ENCODE measurements around the gene ABR.

ABR gene

DNA sequence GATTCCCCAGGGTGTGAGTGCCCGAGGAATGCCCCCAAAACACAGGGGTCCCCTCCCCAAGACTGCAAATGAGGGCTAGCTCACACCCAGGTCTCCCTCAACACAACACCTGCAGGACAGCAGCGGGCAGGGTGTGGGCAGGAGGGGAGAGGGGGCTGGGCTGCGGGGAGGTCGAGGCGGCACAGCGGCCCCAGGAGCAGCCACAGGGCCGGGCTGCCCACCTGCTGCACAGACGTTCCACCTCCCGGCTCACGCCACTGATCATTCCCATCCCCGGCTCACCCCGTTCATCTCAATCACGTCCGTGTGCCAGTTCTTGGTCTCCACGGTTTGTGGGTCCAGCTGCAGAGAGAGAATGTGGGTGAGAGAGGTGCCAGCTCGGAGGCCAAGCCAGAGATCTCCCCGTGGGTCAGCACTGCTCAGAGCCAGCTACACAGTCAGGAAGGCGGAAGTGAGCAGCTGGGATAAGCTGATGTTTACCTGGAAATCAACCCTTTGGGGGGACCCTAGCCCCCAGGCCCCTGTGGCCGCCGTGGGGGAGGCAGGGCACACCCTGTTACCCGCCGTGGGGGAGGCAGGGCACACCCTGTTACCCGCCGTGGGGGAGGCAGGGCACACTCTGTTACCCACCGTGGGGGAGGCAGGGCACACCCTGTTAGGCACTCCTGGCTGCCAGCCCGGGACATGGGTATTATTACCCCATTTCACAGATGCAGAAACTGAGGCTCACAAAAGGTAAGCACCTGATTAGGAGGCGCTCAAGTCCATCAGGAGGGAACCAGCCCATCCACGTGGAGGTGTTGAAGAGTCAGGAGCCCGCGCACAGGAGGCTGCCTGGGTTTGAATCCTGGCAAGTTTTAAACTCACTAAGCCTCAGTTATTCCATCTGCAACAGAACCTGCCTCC is 166.7 kb downstream of the ABR start:
- DNase-seq = no peak
- Histone ChIP-seq H3K27me3 (replicated peaks) (no peaks in the 10 kb centered on the region), H3K36me3 (replicated peaks) (peaks cover 14% of the 10 kb centered on the region), H3K4me3 (ENCODE audit: low read depth, low read length) (no peak overlapping the region), H3K27ac (no peak overlapping the region)
- in situ Hi-C loops (cut with HindIII; ENCODE audit: low pct_ligation_motif_present, low sequenced_read_pairs) = no loop called here
- TF ChIP-seq, protein P1, sequence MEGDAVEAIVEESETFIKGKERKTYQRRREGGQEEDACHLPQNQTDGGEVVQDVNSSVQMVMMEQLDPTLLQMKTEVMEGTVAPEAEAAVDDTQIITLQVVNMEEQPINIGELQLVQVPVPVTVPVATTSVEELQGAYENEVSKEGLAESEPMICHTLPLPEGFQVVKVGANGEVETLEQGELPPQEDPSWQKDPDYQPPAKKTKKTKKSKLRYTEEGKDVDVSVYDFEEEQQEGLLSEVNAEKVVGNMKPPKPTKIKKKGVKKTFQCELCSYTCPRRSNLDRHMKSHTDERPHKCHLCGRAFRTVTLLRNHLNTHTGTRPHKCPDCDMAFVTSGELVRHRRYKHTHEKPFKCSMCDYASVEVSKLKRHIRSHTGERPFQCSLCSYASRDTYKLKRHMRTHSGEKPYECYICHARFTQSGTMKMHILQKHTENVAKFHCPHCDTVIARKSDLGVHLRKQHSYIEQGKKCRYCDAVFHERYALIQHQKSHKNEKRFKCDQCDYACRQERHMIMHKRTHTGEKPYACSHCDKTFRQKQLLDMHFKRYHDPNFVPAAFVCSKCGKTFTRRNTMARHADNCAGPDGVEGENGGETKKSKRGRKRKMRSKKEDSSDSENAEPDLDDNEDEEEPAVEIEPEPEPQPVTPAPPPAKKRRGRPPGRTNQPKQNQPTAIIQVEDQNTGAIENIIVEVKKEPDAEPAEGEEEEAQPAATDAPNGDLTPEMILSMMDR (IDR thresholded peaks at IDR 0.05; ENCODE audit: low read depth, low read length, missing control alignments) = no peak

DNA sequence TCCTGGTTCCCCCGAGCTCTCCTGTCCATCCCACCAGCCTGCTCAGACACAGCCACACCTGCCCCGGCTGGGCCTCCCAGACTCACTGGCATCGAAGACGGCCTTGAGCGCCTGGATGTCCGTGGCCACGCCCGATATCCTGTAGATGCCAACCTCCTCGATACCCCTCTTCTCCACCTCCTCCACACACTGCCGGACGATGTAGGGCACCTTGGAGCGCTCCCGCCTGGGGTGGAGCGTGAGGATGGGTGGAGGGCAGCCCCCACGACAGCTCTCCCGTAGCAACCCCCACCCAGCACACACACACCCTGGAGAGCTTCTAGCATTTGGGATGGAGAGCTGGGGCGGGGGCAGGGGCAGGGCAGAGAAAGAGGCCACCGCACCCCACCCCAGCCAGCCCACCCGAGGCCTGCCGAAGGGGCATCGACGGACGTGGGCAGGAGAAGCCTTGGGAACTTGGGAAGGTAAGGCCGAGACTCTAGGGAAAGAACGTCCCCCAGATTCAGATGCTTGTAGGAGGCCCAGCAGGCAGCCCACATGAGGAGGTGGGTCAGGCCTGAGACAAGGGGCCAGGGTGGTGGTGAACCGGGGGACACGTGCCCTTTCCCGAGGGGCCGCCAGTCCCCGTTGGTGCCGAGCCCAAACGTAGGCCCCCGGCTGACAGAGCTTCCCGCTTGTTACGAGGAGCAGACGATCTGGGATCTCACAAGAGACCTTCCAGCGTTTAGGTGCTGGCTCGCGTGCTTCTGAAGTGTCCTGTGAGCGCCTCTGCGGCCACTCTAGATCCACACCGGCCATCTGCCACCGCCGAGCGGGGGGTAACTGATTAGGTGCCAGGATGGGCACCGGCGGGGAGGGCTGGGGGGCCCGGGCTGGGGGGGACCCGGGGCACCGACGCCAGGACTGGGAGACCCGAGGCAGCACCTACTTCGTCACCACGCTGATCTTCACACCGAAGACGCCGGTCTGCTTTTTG is 167.7 kb downstream of the ABR start:
- no peak overlapping the region for H3K27ac ChIP-seq
- peaks cover 21% of the 10 kb centered on the region for H3K36me3 ChIP-seq (replicated peaks)
- no peaks in the 10 kb centered on the region for H3K27me3 ChIP-seq (replicated peaks)
- in situ Hi-C loops (cut with HindIII; ENCODE audit: low pct_ligation_motif_present, low sequenced_read_pairs) = no loop called here
- DNase-seq = no peak
- no peak overlapping the region for H3K4me3 ChIP-seq (ENCODE audit: low read depth, low read length)
- TF ChIP-seq, protein P1 (IDR thresholded peaks at IDR 0.05; ENCODE audit: low read depth, low read length, missing control alignments) = no peak

DNA sequence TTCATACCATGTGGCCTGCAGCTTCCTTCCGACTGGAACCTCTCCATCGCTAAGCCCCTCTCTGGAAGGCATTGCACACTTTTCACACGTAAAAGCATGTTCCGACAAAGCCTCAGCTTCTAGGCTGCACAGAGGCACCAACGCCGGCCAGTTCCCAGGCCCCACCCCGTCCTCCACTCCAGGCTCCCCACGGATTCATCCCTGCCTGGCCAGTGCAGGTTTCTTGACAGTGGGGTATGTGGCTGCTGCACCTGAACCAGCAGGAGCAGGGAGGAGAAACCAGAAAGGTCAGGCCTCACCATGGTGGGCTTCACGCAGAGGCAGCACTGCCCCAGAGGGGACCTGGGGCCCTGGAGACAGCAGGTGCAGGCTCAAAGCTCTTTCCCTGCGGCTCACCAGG is 168.6 kb downstream of the ABR start:
- no peak overlapping the region for H3K4me3 ChIP-seq (ENCODE audit: low read depth, low read length)
- H3K36me3 ChIP-seq (replicated peaks) = peaks cover 21% of the 10 kb centered on the region
- in situ Hi-C loops (cut with HindIII; ENCODE audit: low pct_ligation_motif_present, low sequenced_read_pairs) = no loop called here
- no peak overlapping the region for H3K27ac ChIP-seq
- no peaks in the 10 kb centered on the region for H3K27me3 ChIP-seq (replicated peaks)
- TF ChIP-seq, protein P1 (IDR thresholded peaks at IDR 0.05; ENCODE audit: low read depth, low read length, missing control alignments) = no peak
- no peak for DNase-seq

DNA sequence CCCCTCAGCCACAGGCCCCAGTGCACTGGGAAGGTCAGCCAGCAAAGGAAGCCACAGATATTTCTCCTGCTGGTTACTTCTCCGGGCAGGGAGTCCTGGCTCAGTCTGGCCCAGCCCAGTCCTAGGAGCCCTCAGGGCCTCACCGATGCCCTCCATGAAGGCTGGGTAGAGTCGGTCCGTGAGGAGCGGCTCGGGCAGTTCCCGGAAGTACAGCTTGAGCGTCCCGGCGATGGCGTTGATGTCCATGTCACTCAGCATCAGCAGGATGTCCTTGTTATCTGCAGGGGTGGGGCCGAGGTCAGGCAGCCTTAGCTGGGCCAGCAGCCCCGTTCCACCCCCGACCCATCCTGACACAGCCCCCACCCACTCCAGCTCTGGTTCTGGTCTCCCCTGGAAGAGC is 169.2 kb downstream of the ABR start:
- DNase-seq = no peak
- H3K27me3 ChIP-seq (replicated peaks) = no peaks in the 10 kb centered on the region
- H3K36me3 ChIP-seq (replicated peaks) = peaks cover 25% of the 10 kb centered on the region
- no peak overlapping the region for H3K27ac ChIP-seq
- TF ChIP-seq, protein P1 (IDR thresholded peaks at IDR 0.05; ENCODE audit: low read depth, low read length, missing control alignments) = no peak
- in situ Hi-C loops (cut with HindIII; ENCODE audit: low pct_ligation_motif_present, low sequenced_read_pairs) = no loop called here
- no peak overlapping the region for H3K4me3 ChIP-seq (ENCODE audit: low read depth, low read length)

DNA sequence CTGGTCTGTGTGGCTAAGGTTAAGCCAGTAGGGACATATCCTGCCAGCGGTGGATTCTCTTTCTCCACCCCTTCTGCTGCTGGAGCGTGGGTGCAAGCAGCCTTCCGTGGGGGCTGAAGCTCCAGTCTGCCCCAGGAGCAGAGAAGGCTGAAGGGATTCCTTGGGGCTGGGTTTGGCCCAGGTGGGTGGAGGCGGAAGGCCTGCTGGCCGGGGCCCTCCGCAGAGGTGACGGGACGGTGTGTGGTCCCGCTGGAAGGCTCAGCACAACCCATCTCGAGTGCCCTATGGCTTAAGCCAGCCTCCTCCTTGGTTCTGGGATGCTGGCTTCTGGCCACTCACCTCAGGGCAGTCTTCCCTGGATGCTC is 169.7 kb downstream of the ABR start:
- H3K36me3 ChIP-seq (replicated peaks) = peaks cover 29% of the 10 kb centered on the region
- in situ Hi-C loops (cut with HindIII; ENCODE audit: low pct_ligation_motif_present, low sequenced_read_pairs) = no loop called here

More for the DNA sequence above, 169.7 kb downstream of the ABR start:
- DNase-seq = no peak
- TF ChIP-seq, protein P1 (IDR thresholded peaks at IDR 0.05; ENCODE audit: low read depth, low read length, missing control alignments) = no peak
- Histone ChIP-seq H3K27me3 (replicated peaks) (no peaks in the 10 kb centered on the region), H3K27ac (no peak overlapping the region), H3K4me3 (ENCODE audit: low read depth, low read length) (no peak overlapping the region)

Measured in brain microvascular endothelial cell (primary cell).